NT2/D1 (cell line): ENCODE data around the gene HSD3B1.

Experiments used
- SUZ12 ChIP-seq: IDR thresholded peaks from 2 replicates; pipeline ENCODE4 v1.6.1; 2011; ENCODE audit not compliant: insufficient read length, insufficient read depth; ENCODE audit errors: extremely low read depth
- YY1 ChIP-seq: IDR thresholded peaks from 2 replicates; pipeline ENCODE4 v1.6.1; 2011; ENCODE audit not compliant: insufficient read length, insufficient read depth
- ZNF274 ChIP-seq: IDR thresholded peaks from 2 replicates; pipeline ENCODE4 v1.6.1; 2011; ENCODE audit warnings: mild to moderate bottlenecking, low read depth, low read length

DNA sequence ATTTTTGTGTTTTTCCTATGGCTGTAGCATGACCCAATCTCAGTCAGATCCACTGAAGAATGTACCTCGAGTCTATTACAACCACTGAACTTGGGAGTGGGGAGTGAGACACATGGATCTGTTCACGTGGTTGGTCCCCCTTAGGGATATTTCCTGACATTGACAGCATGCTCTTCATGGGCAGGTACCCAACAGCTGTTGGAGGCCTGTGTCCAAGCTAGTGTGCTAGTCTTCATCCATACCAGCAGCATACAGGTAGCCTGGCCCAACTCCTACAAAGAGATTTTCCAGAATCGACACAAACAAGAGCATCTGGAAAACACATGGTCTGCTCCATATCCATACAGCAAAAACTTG, 34.2 kb upstream of the HSD3B1 start:
- TF ChIP-seq ZNF274 (no peak), YY1 (no peak), SUZ12 (no peak)
